ENCODE results near the gene CD36. TPM values are rescaled to one million over a fixed set of nuclear protein-coding genes. Genes with fewer than 3 reads are reported as not detected.

Gene CD36
- total and polyA plus RNA-seq, 2 donors (not counting 3 experiments of a cell fraction or from before 2014, with no cell fraction given), result 0.58 to 0.87 TPM

DNA sequence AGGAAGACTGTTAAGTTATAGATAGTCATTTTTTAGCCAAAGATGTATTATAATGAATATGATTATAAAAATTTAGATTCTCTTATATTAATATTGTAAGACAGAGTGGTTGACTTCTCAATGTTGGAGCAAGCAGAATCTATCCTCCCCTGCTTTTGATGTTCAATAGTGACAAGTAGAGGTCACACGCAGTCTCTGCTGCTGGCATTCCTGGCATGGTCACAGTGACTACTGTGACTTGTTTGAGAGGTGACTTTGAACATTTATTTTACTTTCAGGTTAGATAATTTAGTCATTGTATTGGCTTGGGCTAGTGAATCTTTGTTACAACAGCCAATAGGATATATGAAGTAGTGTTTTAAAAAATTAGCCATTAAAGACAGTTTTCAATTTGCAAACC, 13.7 kb upstream of the CD36 start:
- ChIA-PET POLR2A (no interaction called here), CTCF (interaction anchor here (1.6 kb wide), 1 partner anchor 38 kb away, joined by 3 read pairs; no protein-coding TSS in a partner anchor)
- no peak for FAIRE-seq
- H3K27ac ChIP-seq (ENCODE audit: insufficient read depth, low read depth, low read length), result no peak overlapping the region
- BruUV-seq (replicated peaks), result no TSS peak
- TF ChIP-seq POLR2AphosphoS5 (IDR thresholded peaks at IDR 0.05; ENCODE audit: insufficient read depth, low read depth, low read length), result no peak
- TF ChIP-seq MYC (IDR thresholded peaks at IDR 0.05; ENCODE audit: low read depth, low read length), result no peak
- TF ChIP-seq POLR2A (IDR thresholded peaks at IDR 0.05; ENCODE audit: low read depth, low read length), result no peak
- no peak for TF ChIP-seq FOS (IDR thresholded peaks at IDR 0.05; ENCODE audit: borderline replicate concordance, insufficient read depth, low read length)
- no peak for TF ChIP-seq JUN (IDR thresholded peaks at IDR 0.05; ENCODE audit: borderline replicate concordance, insufficient read depth, insufficient read length, low read depth)
- TF ChIP-seq GATA2 (IDR thresholded peaks at IDR 0.05; ENCODE audit: insufficient read depth, insufficient read length, low read depth, low read length), result no peak
- no peak for TF ChIP-seq EZH2 (IDR thresholded peaks at IDR 0.05; ENCODE audit: borderline replicate concordance, low read depth, low read length, severe bottlenecking)
- TF ChIP-seq, protein P1, sequence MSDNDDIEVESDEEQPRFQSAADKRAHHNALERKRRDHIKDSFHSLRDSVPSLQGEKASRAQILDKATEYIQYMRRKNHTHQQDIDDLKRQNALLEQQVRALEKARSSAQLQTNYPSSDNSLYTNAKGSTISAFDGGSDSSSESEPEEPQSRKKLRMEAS (IDR thresholded peaks at IDR 0.05; ENCODE audit: insufficient read depth, insufficient read length), result no peak
- TF ChIP-seq, protein P2, sequence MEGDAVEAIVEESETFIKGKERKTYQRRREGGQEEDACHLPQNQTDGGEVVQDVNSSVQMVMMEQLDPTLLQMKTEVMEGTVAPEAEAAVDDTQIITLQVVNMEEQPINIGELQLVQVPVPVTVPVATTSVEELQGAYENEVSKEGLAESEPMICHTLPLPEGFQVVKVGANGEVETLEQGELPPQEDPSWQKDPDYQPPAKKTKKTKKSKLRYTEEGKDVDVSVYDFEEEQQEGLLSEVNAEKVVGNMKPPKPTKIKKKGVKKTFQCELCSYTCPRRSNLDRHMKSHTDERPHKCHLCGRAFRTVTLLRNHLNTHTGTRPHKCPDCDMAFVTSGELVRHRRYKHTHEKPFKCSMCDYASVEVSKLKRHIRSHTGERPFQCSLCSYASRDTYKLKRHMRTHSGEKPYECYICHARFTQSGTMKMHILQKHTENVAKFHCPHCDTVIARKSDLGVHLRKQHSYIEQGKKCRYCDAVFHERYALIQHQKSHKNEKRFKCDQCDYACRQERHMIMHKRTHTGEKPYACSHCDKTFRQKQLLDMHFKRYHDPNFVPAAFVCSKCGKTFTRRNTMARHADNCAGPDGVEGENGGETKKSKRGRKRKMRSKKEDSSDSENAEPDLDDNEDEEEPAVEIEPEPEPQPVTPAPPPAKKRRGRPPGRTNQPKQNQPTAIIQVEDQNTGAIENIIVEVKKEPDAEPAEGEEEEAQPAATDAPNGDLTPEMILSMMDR (IDR thresholded peaks at IDR 0.05; ENCODE audit: extremely low read depth in 1 of 2, insufficient read depth in 1 of 2, low read depth in 1 of 2, low read length in 2 of 2), result no peak
- H4K20me1 ChIP-seq (replicated peaks; ENCODE audit: control insufficient read depth, extremely low read depth, insufficient read depth, low read length), result no peaks in the 10 kb centered on the region
- H3K4me2 ChIP-seq (ENCODE audit: insufficient read depth, low read length), result no peak overlapping the region
- dilution Hi-C loops (cut with MboI; ENCODE audit: extremely low pct_ligation_motif_present, low sequenced_read_pairs) (no loop called here), intact Hi-C loops (cut with micrococcal nuclease) (no loop called here)
- peaks cover 0 to 2% of the 10 kb centered on the region in 2 experiments for H3K27me3 ChIP-seq (ENCODE audit: control insufficient read depth in 2 of 2, insufficient read depth in 2 of 2, low read length in 2 of 2)
- H3K79me2 ChIP-seq (ENCODE audit: control insufficient read depth, insufficient read depth, low read length), result no peaks in the 10 kb centered on the region
- no peak overlapping the region for H3K4me3 ChIP-seq (replicated peaks in 1 of 3; ENCODE audit: insufficient read depth in 1 of 3, low read depth in 1 of 3, low read length in 3 of 3)
- H3K9me1 ChIP-seq (replicated peaks; ENCODE audit: control insufficient read depth, extremely low read depth, insufficient read depth, low read length), result no peaks in the 10 kb centered on the region
- H3K36me3 ChIP-seq (ENCODE audit: control insufficient read depth in 2 of 2, extremely low read depth in 1 of 2, insufficient read depth in 2 of 2, low read length in 2 of 2), result no peaks in the 10 kb centered on the region
- no peak overlapping the region for H3K9ac ChIP-seq (replicated peaks; ENCODE audit: extremely low read depth, insufficient read depth, low read length)
- H3K4me1 ChIP-seq (ENCODE audit: control insufficient read depth, extremely low read depth, insufficient read depth, low read length), result peaks cover 4% of the 10 kb centered on the region
- H2AFZ ChIP-seq (ENCODE audit: low read depth, low read length), result no peak overlapping the region
- no peaks in the 10 kb centered on the region for H3K9me3 ChIP-seq (replicated peaks; ENCODE audit: control insufficient read depth, insufficient read depth, low read length)
- DNase-seq (ENCODE audit: low read depth, low spot score), result no peak
